GM12878 (cell line): ENCODE results near the gene UGGT1. TPM values are rescaled to one million over a fixed set of nuclear protein-coding genes. Genes with fewer than 3 reads are reported as not detected.

ENCODE experiments used
- ATAC-seq: fragments of 200-7000 bp; cut with Tn5 transposase; 3 replicates; pipeline ENCODE4 v1.9.1; 2020; ENCODE audit warnings: mild to moderate bottlenecking, moderate library complexity
- BruUV-seq: library from RNA; stranded (reverse); fragments of 400-500 nt; replicated peaks from 2 replicates; lab custom pipeline; 2021; lab: Mats Ljungman, UMichigan
- CTCF ChIA-PET: fragments of 300-600 bp; sonication (Branson Sonifier 250); formaldehyde crosslinking; extraction: SDS; loops from one replicate; lab custom pipeline; 2021; ENCODE audit warnings: inconsistent platforms; lab: Yijun Ruan, JAX
- POLR2A ChIA-PET: fragments of 350-600 bp; formaldehyde crosslinking; extraction: SDS; loops from one replicate; lab custom pipeline; 2021; ENCODE audit warnings: inconsistent platforms; lab: Charles Lee
- RAD21 ChIA-PET: fragments of 300-600 bp; sonication (Branson Sonifier 250); formaldehyde crosslinking; loops from one replicate; lab custom pipeline; 2023; ENCODE audit warnings: antibody characterized with exemption; ENCODE audit not compliant: unreplicated experiment; lab: Charles Lee
- SMC1A ChIA-PET: fragments of 300-600 bp; sonication (Branson Sonifier 250); formaldehyde crosslinking; loops from one replicate; lab custom pipeline; 2023; ENCODE audit not compliant: unreplicated experiment, uncharacterized antibody; lab: Charles Lee
- DNase-seq: peaks from one replicate; pipeline ENCODE4 v3.0.0-alpha.2; 2011; ENCODE audit warnings: low read depth, low spot score
- FAIRE-seq: peaks from 3 replicates; lab custom pipeline; 2011; peaks lifted over from hg19 to GRCh38; lab: Jason Lieb, UNC
- H2AFZ ChIP-seq: 2 replicates; pipeline ENCODE4 v1.6.0; 2011; ENCODE audit warnings: low read depth, low read length, control low read depth; ENCODE audit not compliant: control insufficient read depth
- H3K27ac ChIP-seq: 2 replicates; pipeline ENCODE4 v1.5.1; 2011; ENCODE audit warnings: control low read depth; ENCODE audit not compliant: control insufficient read depth, insufficient read depth
- H3K27me3 ChIP-seq, 2 experiments: replicated peaks in 1 of 2; 2 replicates each; pipeline versions ENCODE4 v1.6.0 to v1.6.1; 2011; ENCODE audit warnings: low read length in 1 of 2; ENCODE audit not compliant: control insufficient read depth in 2 of 2, insufficient read depth in 2 of 2
- H3K36me3 ChIP-seq, 2 experiments: 2 replicates each; pipeline ENCODE4 v1.5.1; 2011; ENCODE audit warnings: low read length in 1 of 2; ENCODE audit not compliant: control insufficient read depth in 2 of 2, insufficient read depth in 2 of 2
- H3K4me1 ChIP-seq: 2 replicates; pipeline ENCODE4 v1.6.1; 2011; ENCODE audit warnings: mild to moderate bottlenecking, low read length, moderate library complexity, mixed read lengths; ENCODE audit not compliant: control insufficient read depth, insufficient read depth
- H3K4me2 ChIP-seq: 2 replicates; pipeline ENCODE4 v1.6.0; 2011; ENCODE audit warnings: control low read depth; ENCODE audit not compliant: control insufficient read depth, insufficient read depth
- H3K4me3 ChIP-seq: fragments of 200-600 bp; sonication (generic); 2 replicates; pipeline ENCODE4 v1.5.1; 2016
- H3K79me2 ChIP-seq: 2 replicates; pipeline ENCODE4 v1.6.0; 2011; ENCODE audit warnings: low read length; ENCODE audit not compliant: control insufficient read depth, insufficient read depth
- H3K9ac ChIP-seq: 2 replicates; pipeline ENCODE4 v1.8.0; 2011; ENCODE audit warnings: low read length, control low read depth, mixed read lengths; ENCODE audit not compliant: control insufficient read depth, insufficient read depth
- H3K9me3 ChIP-seq: replicated peaks from 3 replicates; pipeline ENCODE4 v1.5.1; 2011; ENCODE audit warnings: mild to moderate bottlenecking, low read length; ENCODE audit not compliant: control insufficient read depth, insufficient read depth
- H4K20me1 ChIP-seq: 2 replicates; pipeline ENCODE4 v1.6.0; 2011; ENCODE audit not compliant: control insufficient read depth, insufficient read depth
- BACH1 ChIP-seq: fragments of 450-650 bp; IDR thresholded peaks from 2 replicates; pipeline ENCODE4 v1.6.1; 2017; ENCODE audit warnings: mild to moderate bottlenecking, borderline replicate concordance
- CBX5 ChIP-seq: sonication (generic); IDR thresholded peaks from 2 replicates; pipeline ENCODE4 v1.6.1; 2016; ENCODE audit warnings: low read depth, moderate library complexity, mild to moderate bottlenecking, inconsistent platforms
- CHD1 ChIP-seq: IDR thresholded peaks from 2 replicates; pipeline ENCODE4 v1.6.1; 2012; ENCODE audit warnings: low read depth, low read length, improper control_type of control experiment
- EGR1 ChIP-seq, 2 experiments: IDR thresholded peaks; 1 replicate in 1 of 2; 2 replicates in 1 of 2; pipeline ENCODE4 v1.6.1; 2011 to 2012; ENCODE audit warnings: low read depth in 2 of 2, low read length in 2 of 2, borderline replicate concordance in 1 of 2, mild to moderate bottlenecking in 1 of 2, moderate library complexity in 1 of 2
- FOXM1 ChIP-seq: IDR thresholded peaks from 2 replicates; pipeline ENCODE4 v1.6.1; 2012; ENCODE audit warnings: low read depth, mild to moderate bottlenecking, inconsistent platforms, low read length, moderate library complexity
- HDAC6 ChIP-seq: fragments of 200-600 bp; sonication (generic); IDR thresholded peaks from one replicate; pipeline ENCODE4 v1.8.0; 2017; ENCODE audit warnings: antibody characterized with exemption; ENCODE audit not compliant: unreplicated experiment
- MXI1 ChIP-seq: fragments of 150-350 bp; IDR thresholded peaks from 2 replicates; pipeline ENCODE4 v1.6.1; 2011; ENCODE audit warnings: low read depth, mild to moderate bottlenecking, inconsistent platforms, low read length, improper control_type of control experiment
- NFXL1 ChIP-seq: fragments of 450-650 bp; IDR thresholded peaks from 2 replicates; pipeline ENCODE4 v1.6.1; 2017; ENCODE audit warnings: antibody characterized with exemption, mild to moderate bottlenecking, borderline replicate concordance
- NFYA ChIP-seq: IDR thresholded peaks from 2 replicates; pipeline ENCODE4 v1.6.1; 2011; ENCODE audit warnings: low read depth, mild to moderate bottlenecking, low read length, improper control_type of control experiment, borderline replicate concordance
- NR2C1 ChIP-seq: fragments of 450-650 bp; IDR thresholded peaks from 2 replicates; pipeline ENCODE4 v1.6.1; 2017; ENCODE audit warnings: antibody characterized with exemption, mild to moderate bottlenecking, moderate library complexity
- PAX8 ChIP-seq: fragments of 450-650 bp; IDR thresholded peaks from 2 replicates; pipeline ENCODE4 v1.6.1; 2017; ENCODE audit warnings: mild to moderate bottlenecking, moderate library complexity
- RAD51 ChIP-seq: fragments of 450-650 bp; IDR thresholded peaks from 2 replicates; pipeline ENCODE4 v1.6.1; 2016; ENCODE audit warnings: moderate library complexity, mild to moderate bottlenecking, inconsistent platforms
- RBBP5 ChIP-seq: fragments of 200-600 bp; sonication (generic); conservative IDR thresholded peaks from 2 replicates; pipeline ENCODE4 v1.6.1; 2016
- RELA ChIP-seq: fragments of 450-650 bp; IDR thresholded peaks from 2 replicates; pipeline ENCODE4 v1.8.0; 2014; ENCODE audit warnings: borderline replicate concordance; ENCODE audit not compliant: partially characterized antibody
- SKIL ChIP-seq: fragments of 450-650 bp; IDR thresholded peaks from 2 replicates; pipeline ENCODE4 v1.6.1; 2017; ENCODE audit warnings: mild to moderate bottlenecking, low read depth, inconsistent platforms; ENCODE audit not compliant: poor library complexity, severe bottlenecking
- SMAD5 ChIP-seq: IDR thresholded peaks from 2 replicates; pipeline ENCODE4 v1.6.1; 2016; ENCODE audit warnings: antibody characterized with exemption, low read depth
- SREBF1 ChIP-seq: IDR thresholded peaks from 2 replicates; pipeline ENCODE4 v1.6.1; 2012; ENCODE audit warnings: mild to moderate bottlenecking, low read length
- SREBF2 ChIP-seq: IDR thresholded peaks from 2 replicates; pipeline ENCODE4 v1.6.1; 2012; ENCODE audit warnings: mild to moderate bottlenecking, low read length
- TCF7 ChIP-seq: IDR thresholded peaks from 2 replicates; pipeline ENCODE4 v1.6.1; 2014; ENCODE audit warnings: antibody characterized with exemption, borderline replicate concordance
- ZNF384 ChIP-seq: IDR thresholded peaks from 2 replicates; pipeline ENCODE4 v1.6.1; 2012; ENCODE audit warnings: low read depth, mild to moderate bottlenecking, low read length, improper control_type of control experiment, borderline replicate concordance
- WGBS: methylation state at CpG from one replicate; pipeline ENCODE4 v1.1.6; 2016; ENCODE audit warnings: low lambda C conversion rate; ENCODE audit not compliant: insufficient replicate concordance, insufficient coverage; ENCODE audit errors: missing lambda C conversion rate; 5-methylcytosine and 5-hydroxymethylcytosine counted together
- in situ Hi-C: fragments of 300-500 bp; cut with MboI; formaldehyde crosslinking; loops from 9 replicates; pipeline ENCODE4 v1.14.3; 2018; ENCODE audit warnings: mixed read lengths
- intact Hi-C: fragments of 100-400 bp; cut with micrococcal nuclease; formaldehyde crosslinking; loops from one replicate; pipeline ENCODE4 v1.14.2; 2022; ENCODE audit not compliant: unreplicated experiment
- polyA plus RNA-seq, 11 experiments: library from polyadenylated mRNA; depleted of rRNA in 4 of 11; unstranded in 6 of 11; stranded (reverse) in 5 of 11; fragments of >200 nt; fragmentation: Nextera tagmentation in 4 of 11; fragmentation: Illumina TruSeq in 1 of 11; extraction: Ambion mirVana in 4 of 11; extraction: Trizol in 1 of 11; gene quantifications; 1 replicate in 1 of 11; 2 replicates in 10 of 11; pipeline versions ENCODE4 v1.2.1 to v1.2.3, GENCODE V29; 2011 to 2016; ENCODE audit warnings: inconsistent platforms in 2 of 11, missing spikeins in 2 of 11, low read depth in 1 of 11
- total RNA-seq, 4 experiments: library from RNA; depleted of rRNA in 3 of 4; stranded (reverse); fragments of >200 nt in 3 of 4; fragmentation: Illumina TruSeq in 1 of 4; extraction: Trizol in 1 of 4; gene quantifications; 2 replicates each; pipeline versions ENCODE4 v1.2.1 to v1.2.3, GENCODE V29; 2013 to 2021
- TF ChIP-seq, protein P1 (sequence below): fragments of 450-650 bp; IDR thresholded peaks from 2 replicates; pipeline ENCODE4 v1.6.1; 2017; ENCODE audit warnings: mild to moderate bottlenecking, moderate library complexity

The UGGT1 gene
- total and polyA plus RNA-seq, 10 of the 15 experiments (the other 5 are each of a cell fraction or from before 2014, with no cell fraction given), result 4.1 to 49.8 (median 28.5) TPM

GRCh38 chr2:128090575-128090944 is 440 bp upstream of the UGGT1 start:
- TSS peak; percentile 97 for BruUV-seq
- TF ChIP-seq NFXL1 (no peak), RELA (no peak), CHD1 (no peak), NFYA (no peak), CBX5 (no peak), RBBP5 (no peak), HDAC6 (no peak), EGR1 (IDR thresholded peaks at IDR 0.05; ENCODE audit: borderline replicate concordance in 1 of 2, low read depth in 2 of 2, low read length in 2 of 2) (no peak), RAD51 (peak; percentile 26; the same call in 1 of the 2 replicates), SREBF1 (no peak), PAX8 (0 out of 2 replicates have a peak, but pooled peaks have one; percentile 76), TCF7 (no peak), BACH1 (no peak), NR2C1 (no peak), SKIL (peak; percentile 25), SMAD5 (no peak), MXI1 (no peak), ZNF384 (no peak), FOXM1 (no peak), SREBF2 (no peak)
- TF ChIP-seq, protein P1, sequence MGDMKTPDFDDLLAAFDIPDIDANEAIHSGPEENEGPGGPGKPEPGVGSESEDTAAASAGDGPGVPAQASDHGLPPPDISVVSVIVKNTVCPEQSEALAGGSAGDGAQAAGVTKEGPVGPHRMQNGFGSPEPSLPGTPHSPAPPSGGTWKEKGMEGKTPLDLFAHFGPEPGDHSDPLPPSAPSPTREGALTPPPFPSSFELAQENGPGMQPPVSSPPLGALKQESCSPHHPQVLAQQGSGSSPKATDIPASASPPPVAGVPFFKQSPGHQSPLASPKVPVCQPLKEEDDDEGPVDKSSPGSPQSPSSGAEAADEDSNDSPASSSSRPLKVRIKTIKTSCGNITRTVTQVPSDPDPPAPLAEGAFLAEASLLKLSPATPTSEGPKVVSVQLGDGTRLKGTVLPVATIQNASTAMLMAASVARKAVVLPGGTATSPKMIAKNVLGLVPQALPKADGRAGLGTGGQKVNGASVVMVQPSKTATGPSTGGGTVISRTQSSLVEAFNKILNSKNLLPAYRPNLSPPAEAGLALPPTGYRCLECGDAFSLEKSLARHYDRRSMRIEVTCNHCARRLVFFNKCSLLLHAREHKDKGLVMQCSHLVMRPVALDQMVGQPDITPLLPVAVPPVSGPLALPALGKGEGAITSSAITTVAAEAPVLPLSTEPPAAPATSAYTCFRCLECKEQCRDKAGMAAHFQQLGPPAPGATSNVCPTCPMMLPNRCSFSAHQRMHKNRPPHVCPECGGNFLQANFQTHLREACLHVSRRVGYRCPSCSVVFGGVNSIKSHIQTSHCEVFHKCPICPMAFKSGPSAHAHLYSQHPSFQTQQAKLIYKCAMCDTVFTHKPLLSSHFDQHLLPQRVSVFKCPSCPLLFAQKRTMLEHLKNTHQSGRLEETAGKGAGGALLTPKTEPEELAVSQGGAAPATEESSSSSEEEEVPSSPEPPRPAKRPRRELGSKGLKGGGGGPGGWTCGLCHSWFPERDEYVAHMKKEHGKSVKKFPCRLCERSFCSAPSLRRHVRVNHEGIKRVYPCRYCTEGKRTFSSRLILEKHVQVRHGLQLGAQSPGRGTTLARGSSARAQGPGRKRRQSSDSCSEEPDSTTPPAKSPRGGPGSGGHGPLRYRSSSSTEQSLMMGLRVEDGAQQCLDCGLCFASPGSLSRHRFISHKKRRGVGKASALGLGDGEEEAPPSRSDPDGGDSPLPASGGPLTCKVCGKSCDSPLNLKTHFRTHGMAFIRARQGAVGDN, result no peak

More at GRCh38 chr2:128090575-128090944, 440 bp upstream of the UGGT1 start:
- DNase-seq (no peak), ATAC-seq (no peak), FAIRE-seq (no peak)
- in situ Hi-C loops, result no loop called here
- Histone ChIP-seq H3K79me2 (peaks cover 44% of the 10 kb centered on the region), H3K36me3 (no peaks in the 10 kb centered on the region), H3K9me3 (no peaks in the 10 kb centered on the region), H4K20me1 (no peaks in the 10 kb centered on the region), H2AFZ (peak overlapping the region; percentile 86), H3K27me3 (no peaks in the 10 kb centered on the region), H3K4me3 (peak overlapping the region; percentile 89), H3K4me2 (peak overlapping the region; percentile 80), H3K27ac (peak overlapping the region; percentile 89), H3K9ac (peak overlapping the region; percentile 87), H3K4me1 (peaks cover 11% of the 10 kb centered on the region)
- ChIA-PET SMC1A (interaction anchor here (0.8 to 3.0 kb wide), 6 partner anchors 10 to 282 kb away, joined by 3 to 12 read pairs (median 3); partner anchors contain the start of gene SAP130), RAD21 (interaction anchor here (0.6 to 2.5 kb wide), 6 partner anchors 12 to 285 kb away, joined by 3 to 21 read pairs (median 3); partner anchors contain the start of gene SAP130), CTCF (interaction anchor here (0.9 to 3.0 kb wide), 4 partner anchors 11 to 232 kb away, joined by 3 to 12 read pairs (median 4); partner anchors contain the start of gene SAP130), POLR2A (interaction anchor here (0.6 to 3.3 kb wide), 5 partner anchors 10 to 766 kb away, joined by 3 to 25 read pairs (median 4); no protein-coding TSS in a partner anchor)
- intact Hi-C loops, result loop anchor here (5.0 kb wide), 1 partner anchor 63 kb away; the partner anchor contains the start of gene SAP130
- WGBS, result 0% methylated on average over 4 of the region's 4 CpGs
